Left ventricle myocardium inferior (tissue), 1 donor: ENCODE data around the gene POM121L2. TPM values are rescaled to one million over a fixed set of nuclear protein-coding genes. Genes with fewer than 3 reads are reported as not detected.
A peak's percentile ranks its signal among the peaks of the same experiment; 100 is the strongest.

ENCODE experiments used
- DNase-seq: peaks from one replicate; pipeline ENCODE4 v3.0.0-alpha.2; 2020
- H3K27ac ChIP-seq: fragments of 200-600 bp; replicated peaks from 2 replicates; pipeline ENCODE4 v1.8.0; 2021
- H3K27me3 ChIP-seq: fragments of 200-600 bp; 2 replicates; pipeline ENCODE4 v1.8.0; 2021; ENCODE audit warnings: low read depth
- H3K36me3 ChIP-seq: fragments of 200-600 bp; 2 replicates; pipeline ENCODE4 v1.8.0; 2021
- H3K4me1 ChIP-seq: fragments of 200-600 bp; 2 replicates; pipeline ENCODE4 v1.8.0; 2021
- H3K4me3 ChIP-seq: fragments of 200-600 bp; 2 replicates; pipeline ENCODE4 v1.8.0; 2021; ENCODE audit warnings: mild to moderate bottlenecking, moderate library complexity
- H3K9me3 ChIP-seq: fragments of 200-600 bp; replicated peaks from 2 replicates; pipeline ENCODE4 v1.8.0; 2021
- CTCF ChIP-seq: fragments of 200-600 bp; IDR thresholded peaks from 2 replicates; pipeline ENCODE4 v1.8.0; 2021; ENCODE audit warnings: antibody characterized with exemption, mild to moderate bottlenecking, borderline replicate concordance
- intact Hi-C: fragments of 100-400 bp; cut with micrococcal nuclease; formaldehyde crosslinking; loops from one replicate; pipeline ENCODE4 v1.11.0; 2022
- total RNA-seq: library from RNA; stranded (reverse); fragmentation: NEBNext Ultra II Directional; extraction: Animal tissue kit (Norgen Biotek cat#: 25700); gene quantifications from one replicate; pipeline ENCODE4 v1.2.1, GENCODE V29; 2021
- donor health status: DM: no; HTN: yes; CAD: no; lungs with severe emphysema.

POM121L2 gene
- total RNA-seq, 1 donor from 2014 or later: not detected

- DNase-seq: no peak
- peaks cover 2% of the 10 kb centered on the region for H3K9me3 ChIP-seq
- no peaks in the 10 kb centered on the region for H3K36me3 ChIP-seq
- intact Hi-C loops: no loop called here
- peak overlapping the region; percentile 46 for H3K4me3 ChIP-seq
- H3K4me1 ChIP-seq: peaks cover 5% of the 10 kb centered on the region
- H3K27me3 ChIP-seq: peaks cover 72% of the 10 kb centered on the region
- no peak overlapping the region for H3K27ac ChIP-seq
- TF ChIP-seq CTCF: no peak
Observed at GRCh38 chr6:27333642-27334040, 21.6 kb upstream of the POM121L2 start.

GRCh38 chr6:27332692-27333641 is 20.9 kb upstream of the POM121L2 start:
- H3K36me3 ChIP-seq: no peaks in the 10 kb centered on the region
- H3K4me3 ChIP-seq: peak overlapping the region; percentile 46
- intact Hi-C loops: no loop called here
- TF ChIP-seq CTCF: no peak
- peaks cover 73% of the 10 kb centered on the region for H3K27me3 ChIP-seq
- no peak for DNase-seq
- H3K9me3 ChIP-seq: peaks cover 9% of the 10 kb centered on the region
- no peak overlapping the region for H3K27ac ChIP-seq
- H3K4me1 ChIP-seq: peaks cover 5% of the 10 kb centered on the region

GRCh38 chr6:27327023-27327738 is 15.1 kb upstream of the POM121L2 start:
- H3K27me3 ChIP-seq: peaks cover 98% of the 10 kb centered on the region
- no peak overlapping the region for H3K27ac ChIP-seq
- no peak overlapping the region for H3K4me3 ChIP-seq
- H3K4me1 ChIP-seq: no peaks in the 10 kb centered on the region
- no peaks in the 10 kb centered on the region for H3K36me3 ChIP-seq
- intact Hi-C loops: no loop called here
- TF ChIP-seq CTCF: no peak
- DNase-seq: no peak
- peaks cover 14% of the 10 kb centered on the region for H3K9me3 ChIP-seq

- intact Hi-C loops: no loop called here
- peaks cover 56% of the 10 kb centered on the region for H3K27me3 ChIP-seq
- no peak for DNase-seq
- H3K27ac ChIP-seq: no peak overlapping the region
- TF ChIP-seq CTCF: no peak
- no peaks in the 10 kb centered on the region for H3K9me3 ChIP-seq
- H3K36me3 ChIP-seq: no peaks in the 10 kb centered on the region
- H3K4me1 ChIP-seq: no peaks in the 10 kb centered on the region
- no peak overlapping the region for H3K4me3 ChIP-seq
Observed at GRCh38 chr6:27321901-27322300, 9.8 kb upstream of the POM121L2 start.

- intact Hi-C loops: no loop called here
- Histone ChIP-seq H3K36me3 (no peaks in the 10 kb centered on the region), H3K4me1 (no peaks in the 10 kb centered on the region), H3K9me3 (no peaks in the 10 kb centered on the region), H3K4me3 (no peak overlapping the region), H3K27ac (no peak overlapping the region), H3K27me3 (peaks cover 51% of the 10 kb centered on the region)
- TF ChIP-seq CTCF: no peak
- no peak for DNase-seq
Observed at GRCh38 chr6:27321370-27321769, 9.3 kb upstream of the POM121L2 start.
